Stimulated activated CD4-positive, alpha-beta T cell treated with anti-CD3 and anti-CD28 coated beads, Interleukin-15, amount 100 ng/mL, for 1 hour (primary cell): ENCODE results near the gene LIN7C.
"Not testable (repeated sequence)": the region's sequence is repeated elsewhere in the genome, so short reads cannot be mapped to it uniquely, and the experiment has no call there.

ENCODE experiments used
- DNase-seq, 2 donors: peaks; one replicate each; pipeline ENCODE4 v3.0.0-alpha.2; 2020; ENCODE audit warnings: low read depth in 1 of 2, low spot score in 1 of 2

Gene LIN7C

GRCh38 chr11:27451244-27451965 is 55.2 kb downstream of the LIN7C start:
- no peak for DNase-seq

GRCh38 chr11:27448184-27448540 is 58.4 kb downstream of the LIN7C start:
- DNase-seq = not testable (repeated sequence)

GRCh38 chr11:27447288-27448183 is 59.0 kb downstream of the LIN7C start:
- no peak for DNase-seq

GRCh38 chr11:27445625-27446024 is 60.9 kb downstream of the LIN7C start:
- no peak for DNase-seq

GRCh38 chr11:27444801-27445215 is 61.8 kb downstream of the LIN7C start:
- no peak for DNase-seq
